Neural crest cell (in vitro differentiated cells): ENCODE results near the gene OR2H2. TPM values are rescaled to one million over a fixed set of nuclear protein-coding genes. Genes with fewer than 3 reads are reported as not detected.
A peak's percentile ranks its signal among the peaks of the same experiment; 100 is the strongest.

Source experiments
- DNase-seq: peaks from one replicate; pipeline ENCODE4 v3.0.0; 2021; ENCODE audit warnings: low read depth, mixed read lengths, low spot score
- H3K27ac Mint-ChIP-seq: one replicate; pipeline ENCODE4 v1.8.0; 2021; ENCODE audit warnings: mild to moderate bottlenecking, mixed read lengths; ENCODE audit not compliant: unreplicated experiment
- H3K27me3 Mint-ChIP-seq: 2 replicates; pipeline ENCODE4 v1.8.0; 2021; ENCODE audit warnings: low read depth, mild to moderate bottlenecking, mixed read lengths
- H3K36me3 Mint-ChIP-seq: 2 replicates; pipeline ENCODE4 v1.8.0; 2021; ENCODE audit warnings: low read depth, mild to moderate bottlenecking, mixed read lengths
- H3K4me1 Mint-ChIP-seq: 2 replicates; pipeline ENCODE4 v1.8.0; 2021; ENCODE audit warnings: mixed read lengths
- H3K4me3 Mint-ChIP-seq: one replicate; pipeline ENCODE4 v1.8.0; 2021; ENCODE audit warnings: mild to moderate bottlenecking, mixed read lengths
- H3K9me3 Mint-ChIP-seq: 2 replicates; pipeline ENCODE4 v1.8.0; 2021; ENCODE audit warnings: mixed read lengths
- CTCF ChIP-seq: fragments of 200-600 bp; sonication (generic); conservative IDR thresholded peaks from 2 replicates; pipeline ENCODE4 v1.5.0; 2021; ENCODE audit warnings: antibody characterized with exemption, mild to moderate bottlenecking
- total RNA-seq: library from RNA; stranded (reverse); gene quantifications from 2 replicates; pipeline ENCODE4 v1.2.1, GENCODE V29; 2021

The OR2H2 gene
- total RNA-seq, 1 donor from 2014 or later: not detected

GRCh38 chr6:29611426-29611825 is 26.5 kb downstream of the OR2H2 start:
- H3K36me3 Mint-ChIP-seq: peaks cover 49% of the 10 kb centered on the region
- no peaks in the 10 kb centered on the region for H3K9me3 Mint-ChIP-seq

GRCh38 chr6:29617782-29618554 is 33.0 kb downstream of the OR2H2 start:
- peak; percentile 32 for TF ChIP-seq CTCF
- no peak overlapping the region for H3K4me3 Mint-ChIP-seq
- H3K36me3 Mint-ChIP-seq: peaks cover 53% of the 10 kb centered on the region
- H3K4me1 Mint-ChIP-seq: peaks cover 10% of the 10 kb centered on the region
- H3K9me3 Mint-ChIP-seq: no peaks in the 10 kb centered on the region
- no peaks in the 10 kb centered on the region for H3K27me3 Mint-ChIP-seq
- H3K27ac Mint-ChIP-seq: no peak overlapping the region
- no peak for DNase-seq

More at GRCh38 chr6:29611426-29611825, 26.5 kb downstream of the OR2H2 start:
- Mint-ChIP-seq H3K4me1 (peaks cover 26% of the 10 kb centered on the region), H3K4me3 (no peak overlapping the region), H3K27ac (peak overlapping the region; percentile 17), H3K27me3 (no peaks in the 10 kb centered on the region)
- no peak for TF ChIP-seq CTCF
- DNase-seq: no peak

- Mint-ChIP-seq H3K4me3 (no peak overlapping the region), H3K27ac (no peak overlapping the region), H3K9me3 (no peaks in the 10 kb centered on the region), H3K36me3 (peaks cover 54% of the 10 kb centered on the region), H3K27me3 (no peaks in the 10 kb centered on the region), H3K4me1 (peaks cover 27% of the 10 kb centered on the region)
- DNase-seq: no peak
- TF ChIP-seq CTCF: no peak
Observed at GRCh38 chr6:29619578-29620160, 34.7 kb downstream of the OR2H2 start.

- Mint-ChIP-seq H3K4me3 (no peak overlapping the region), H3K36me3 (peaks cover 54% of the 10 kb centered on the region), H3K27me3 (peaks cover 6% of the 10 kb centered on the region), H3K27ac (no peak overlapping the region), H3K9me3 (no peaks in the 10 kb centered on the region), H3K4me1 (peaks cover 36% of the 10 kb centered on the region)
- DNase-seq: no peak
- no peak for TF ChIP-seq CTCF
Observed at GRCh38 chr6:29620630-29621029, 35.7 kb downstream of the OR2H2 start.

GRCh38 chr6:29624520-29624961 is 39.6 kb downstream of the OR2H2 start:
- no peak for TF ChIP-seq CTCF
- H3K27ac Mint-ChIP-seq: no peak overlapping the region
- no peak for DNase-seq
- peaks cover 16% of the 10 kb centered on the region for H3K27me3 Mint-ChIP-seq
- H3K9me3 Mint-ChIP-seq: no peaks in the 10 kb centered on the region
- peak overlapping the region; percentile 42 for H3K4me3 Mint-ChIP-seq
- H3K36me3 Mint-ChIP-seq: peaks cover 40% of the 10 kb centered on the region
- H3K4me1 Mint-ChIP-seq: peaks cover 66% of the 10 kb centered on the region
